HG03571 (cell line): ENCODE results near the gene ASZ1.

Experiments used
- ATAC-seq: cut with Tn5 transposase; IDR thresholded peaks from one replicate; pipeline ENCODE4 v1.9.1; 2021; ENCODE audit not compliant: unreplicated experiment

Gene ASZ1

GRCh38 chr7:117403737-117404136, 23.6 kb downstream of the ASZ1 start:
- no peak for ATAC-seq

DNA sequence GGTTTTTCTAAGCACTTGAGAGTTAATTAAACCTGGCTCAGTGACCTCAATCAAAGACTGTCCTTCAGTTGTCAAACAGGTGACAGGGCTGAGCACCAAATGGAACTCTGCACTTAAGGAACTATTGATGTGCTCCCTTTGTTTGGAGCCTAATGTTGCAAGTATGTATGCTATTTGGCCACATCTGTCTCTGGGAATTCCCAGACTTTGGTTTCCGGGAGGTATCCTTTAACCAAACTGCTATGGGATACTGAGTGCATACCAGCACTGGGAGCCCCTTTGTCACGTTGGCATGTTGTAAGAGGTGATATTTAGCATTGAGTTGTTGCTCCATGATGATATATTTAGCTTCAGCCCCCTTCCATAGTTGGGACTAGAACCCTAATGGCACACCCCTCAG, 25.2 kb downstream of the ASZ1 start:
- ATAC-seq: no peak

DNA sequence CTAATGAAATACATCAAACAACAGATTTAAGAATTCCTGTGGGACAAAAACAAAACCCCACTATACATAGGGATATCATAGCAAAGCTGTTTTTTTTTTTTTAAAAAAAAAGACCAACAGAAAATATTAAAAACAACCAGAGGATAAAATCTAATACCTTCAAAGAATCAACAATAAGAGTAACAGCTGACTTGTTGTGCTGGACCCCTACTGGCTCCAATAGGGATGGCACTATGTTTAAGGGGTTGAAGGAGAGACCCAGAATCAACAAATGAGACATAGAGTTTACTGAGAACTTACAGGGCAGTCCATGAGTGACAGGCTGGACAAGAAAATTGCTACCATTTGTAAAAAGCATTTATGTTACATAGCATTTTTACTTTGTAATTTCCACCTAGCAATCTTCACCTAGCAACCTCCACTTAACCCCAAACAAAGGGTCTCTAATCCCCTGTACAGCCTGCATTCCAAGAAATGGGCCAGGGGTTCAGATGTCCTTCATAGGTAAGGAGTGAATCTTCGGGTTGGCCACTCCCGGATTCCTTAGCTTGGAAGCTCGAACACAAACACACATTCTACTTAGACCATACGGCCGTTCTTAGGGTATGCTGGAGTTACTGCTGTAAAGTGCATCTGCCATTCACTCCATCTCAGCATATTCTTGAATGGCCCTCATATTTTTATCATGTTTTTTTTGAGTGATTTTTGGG, 25.8 kb downstream of the ASZ1 start:
- ATAC-seq: no peak

GRCh38 chr7:117399820-117400422, 27.4 kb downstream of the ASZ1 start:
- ATAC-seq: no peak

GRCh38 chr7:117395743-117396142, 31.6 kb downstream of the ASZ1 start:
- no peak for ATAC-seq

DNA sequence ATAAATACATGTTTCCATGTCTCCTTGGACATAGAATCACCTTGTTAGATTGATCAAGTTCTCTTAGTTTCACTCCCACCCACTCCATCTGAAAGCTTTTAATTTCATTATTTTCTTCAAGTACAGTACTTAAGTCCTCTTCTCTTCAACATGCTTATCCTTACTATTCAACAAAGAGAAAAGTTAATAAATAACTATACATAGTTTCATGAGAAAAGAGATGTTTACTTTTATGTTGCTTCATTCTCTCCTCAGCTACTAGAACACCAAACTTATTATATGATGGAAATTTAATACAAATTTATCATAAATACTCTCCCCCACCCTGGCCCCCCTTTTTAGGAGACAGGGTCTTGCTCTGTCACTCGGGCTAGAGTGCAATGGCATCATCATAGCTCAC, 33.5 kb downstream of the ASZ1 start:
- no peak for ATAC-seq

- ATAC-seq: no peak
These were observed 37.4 kb downstream of the ASZ1 start for GRCh38 chr7:117389871-117390270.

DNA sequence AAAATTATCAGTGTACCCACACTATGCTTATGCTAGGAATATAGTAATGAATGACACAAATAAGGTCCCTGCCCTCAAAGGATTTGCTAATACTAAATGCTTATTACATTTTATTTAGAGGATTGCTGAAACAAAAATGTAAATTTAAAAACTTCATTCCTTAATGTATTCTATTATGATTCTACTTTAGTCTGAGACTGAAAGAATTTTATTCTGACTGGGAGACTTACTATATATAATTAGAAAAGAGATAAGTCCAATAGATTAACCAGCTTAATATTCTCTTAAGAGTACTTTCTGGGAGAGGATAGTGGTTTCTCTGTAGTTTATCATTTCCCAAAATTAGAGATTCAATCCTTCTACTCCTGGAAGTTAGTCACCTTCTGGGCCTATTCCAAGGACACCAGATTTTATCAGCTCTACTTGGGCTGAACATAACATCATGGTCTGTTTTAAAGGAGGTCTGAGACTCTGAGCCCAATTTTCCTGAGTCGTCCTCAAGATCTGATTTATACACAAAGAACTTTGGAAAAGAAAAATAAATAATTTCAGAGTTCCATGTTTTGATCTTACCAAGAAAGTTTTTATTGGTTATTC, 41.1 kb downstream of the ASZ1 start:
- no peak for ATAC-seq

- peak; percentile 49 for ATAC-seq
These were observed 41.8 kb downstream of the ASZ1 start for GRCh38 chr7:117385363-117386109.

GRCh38 chr7:117384688-117385362, 42.5 kb downstream of the ASZ1 start:
- ATAC-seq: no peak

DNA sequence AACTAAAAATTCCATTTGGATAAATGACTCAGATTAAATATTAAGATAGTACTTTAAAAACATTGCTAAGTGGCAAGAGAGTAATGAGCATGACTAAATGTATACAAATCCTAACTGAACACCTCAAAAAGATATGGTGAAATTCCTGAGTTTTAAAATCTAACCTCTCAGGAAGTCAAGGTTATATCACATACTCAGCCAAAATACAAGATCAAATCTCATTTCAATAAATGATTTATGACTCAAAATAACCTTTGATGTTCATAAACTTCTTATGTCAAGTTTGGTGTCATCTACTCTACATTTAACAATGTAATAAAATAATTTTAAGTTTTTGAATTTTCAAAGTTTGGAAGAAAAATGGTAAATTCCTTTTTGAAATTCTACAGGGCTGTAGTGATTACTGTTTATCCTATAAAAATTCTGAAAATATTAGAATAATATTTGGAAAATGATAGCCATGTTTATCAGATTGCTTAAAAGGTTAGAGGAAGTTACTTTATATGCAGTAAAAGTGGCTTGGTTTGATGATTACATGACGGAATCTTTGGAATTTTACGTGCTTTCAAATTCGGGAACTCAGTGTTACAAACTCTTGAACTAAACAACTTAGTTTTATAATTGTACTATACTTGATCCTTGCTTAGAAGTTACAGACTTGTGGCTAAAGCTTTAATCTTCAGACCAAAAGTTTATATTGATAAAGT, 43.7 kb downstream of the ASZ1 start:
- no peak for ATAC-seq

DNA sequence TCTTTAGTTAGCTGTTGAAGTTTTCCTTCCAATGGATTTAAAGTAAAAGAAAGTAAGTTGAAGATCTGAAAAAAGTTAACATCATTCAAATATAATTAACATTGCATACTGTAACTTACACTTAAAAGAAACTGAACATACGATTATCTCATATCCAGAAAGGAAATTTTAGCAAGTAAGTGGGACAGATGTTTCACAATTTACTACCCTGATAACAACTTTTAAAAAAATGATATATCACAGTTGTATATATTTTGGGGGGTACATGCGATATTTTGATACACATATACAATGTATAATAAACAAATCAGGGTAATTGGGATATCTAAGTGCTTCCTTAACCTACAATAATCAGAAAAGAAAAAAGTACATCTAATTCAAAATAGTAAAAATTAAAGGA, 44.2 kb downstream of the ASZ1 start:
- ATAC-seq: no peak

DNA sequence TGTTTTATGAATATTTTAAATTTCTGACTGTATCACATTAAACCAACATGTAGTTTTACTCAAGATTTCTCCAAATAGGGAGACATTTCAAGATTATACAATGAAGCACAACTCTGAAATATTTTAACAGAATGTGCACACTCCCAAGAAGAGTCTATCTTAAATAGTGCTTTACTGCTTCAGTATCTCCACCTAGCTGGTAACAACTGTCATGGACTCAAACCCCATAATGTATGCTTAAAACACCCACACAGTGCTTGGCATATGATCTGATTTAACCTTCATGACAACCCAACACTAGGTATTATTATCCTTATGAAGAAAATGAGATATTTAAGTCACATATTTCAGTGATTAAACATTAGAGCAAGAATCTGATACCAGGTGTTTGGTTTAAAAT, 45.9 kb downstream of the ASZ1 start:
- no peak for ATAC-seq

DNA sequence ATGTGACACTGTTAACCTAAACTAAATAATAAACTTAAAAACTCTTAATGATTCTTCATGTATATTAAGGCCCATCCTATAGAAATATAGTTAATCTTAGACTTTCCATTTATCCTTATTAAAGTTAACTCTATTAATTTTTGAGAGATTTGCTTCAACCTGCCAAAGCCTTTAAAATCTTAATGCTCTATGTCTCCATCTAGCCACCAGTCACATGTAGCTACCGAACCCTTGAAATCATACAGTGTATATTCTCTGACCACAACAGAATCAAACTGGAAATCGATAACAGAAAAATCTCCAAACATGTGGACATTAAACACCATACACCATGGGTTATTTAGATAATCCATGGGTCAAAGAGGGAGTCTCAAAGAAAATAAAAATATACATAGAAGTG, 51.9 kb downstream of the ASZ1 start:
- no peak for ATAC-seq

DNA sequence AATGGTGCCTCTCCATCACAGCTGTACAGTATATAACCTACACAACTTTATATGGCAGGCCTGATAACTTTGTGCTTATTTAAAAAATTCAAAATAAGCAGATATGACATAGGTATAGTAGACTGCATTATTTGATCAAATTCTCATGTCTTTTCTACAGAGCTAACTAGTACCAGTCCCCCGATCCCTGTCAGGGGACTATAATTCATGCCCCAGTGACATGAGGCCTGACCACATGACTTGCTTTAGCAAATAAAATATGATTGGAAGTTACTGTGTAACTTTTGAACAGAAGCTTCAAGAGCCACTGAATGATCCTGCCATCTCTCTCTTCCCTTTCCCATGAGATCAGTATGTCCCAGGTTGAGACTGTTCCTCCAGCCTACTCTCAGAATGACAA, 55.2 kb downstream of the ASZ1 start:
- no peak for ATAC-seq

DNA sequence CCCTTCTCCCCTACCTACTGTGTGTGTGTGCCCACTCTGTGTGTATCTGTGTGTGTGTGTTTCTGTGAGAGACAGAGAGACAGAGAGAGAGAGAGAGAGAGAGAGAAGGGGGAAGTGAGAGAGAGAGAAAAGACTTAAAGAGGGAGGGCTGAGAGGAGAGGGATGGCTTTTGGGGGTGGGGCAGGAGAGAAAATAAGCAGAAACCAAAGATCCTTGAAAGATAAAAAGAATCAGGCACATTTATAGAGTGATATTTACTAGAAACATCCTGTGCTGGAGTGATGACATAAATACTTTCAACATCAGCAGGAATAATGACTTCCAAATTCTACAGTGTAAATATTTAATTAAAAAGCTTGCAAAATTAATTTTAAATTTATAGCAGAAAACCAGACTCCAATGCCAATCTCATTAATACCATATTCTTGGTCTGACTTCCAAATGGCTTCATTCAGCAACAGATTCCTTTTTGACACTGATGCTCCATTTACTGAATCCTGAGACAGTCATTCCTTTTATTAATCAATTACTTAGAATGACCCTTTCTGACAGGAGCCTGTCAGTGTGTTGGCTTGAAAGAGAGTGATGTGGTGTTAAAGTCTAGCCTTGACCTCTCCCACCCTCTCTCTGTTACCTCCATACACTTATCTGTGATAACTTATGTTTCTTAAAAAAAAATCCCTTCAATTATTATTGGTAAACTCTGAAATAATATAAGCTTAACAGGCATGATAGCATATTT, 62.8 kb downstream of the ASZ1 start:
- no peak for ATAC-seq

DNA sequence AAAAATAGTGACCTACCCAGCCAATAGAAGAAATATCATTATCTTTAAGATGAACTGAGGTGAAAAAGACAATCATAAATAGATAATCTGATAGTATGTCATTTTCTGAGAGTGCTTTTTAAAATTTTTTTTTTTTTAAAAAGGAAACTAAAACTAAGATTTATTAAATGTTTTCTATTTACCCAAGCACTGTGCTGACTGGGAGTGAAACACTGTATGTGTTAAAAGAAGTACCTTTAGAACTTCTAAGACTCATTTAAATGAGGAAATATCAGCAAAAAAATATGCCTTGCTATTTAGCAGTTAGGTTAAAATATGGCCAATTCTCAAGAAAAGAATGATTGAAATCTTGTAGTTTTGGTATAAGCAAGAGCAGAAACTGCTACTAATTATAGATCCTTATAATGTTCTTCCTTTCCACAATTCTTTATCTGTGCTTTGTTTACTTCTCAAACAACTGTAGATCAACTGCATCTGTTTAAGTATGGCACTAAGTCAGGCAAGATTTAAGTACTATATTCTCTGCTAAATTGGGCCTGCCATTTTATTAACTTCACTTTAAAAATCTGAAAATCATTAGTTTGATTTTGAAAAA, 64.9 kb downstream of the ASZ1 start:
- no peak for ATAC-seq

DNA sequence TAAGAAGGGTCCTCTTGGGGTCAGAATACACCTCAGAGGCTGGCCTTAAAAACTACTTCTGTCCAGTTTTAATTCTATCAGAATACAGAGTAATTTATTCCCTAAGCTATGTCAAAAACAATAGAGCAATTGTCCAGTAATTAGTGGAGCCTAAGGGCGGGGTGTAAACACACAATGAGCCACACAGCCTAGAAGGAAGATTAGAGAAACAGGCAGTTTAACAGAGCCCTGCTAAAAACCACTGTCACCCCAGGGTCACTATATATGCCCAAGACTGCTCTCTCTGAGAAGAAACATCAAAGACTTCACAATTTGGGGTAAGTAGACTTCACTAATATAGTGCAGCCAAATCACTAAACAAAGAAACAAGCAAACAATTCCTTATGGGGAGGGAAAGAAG, 77.3 kb downstream of the ASZ1 start:
- no peak for ATAC-seq

DNA sequence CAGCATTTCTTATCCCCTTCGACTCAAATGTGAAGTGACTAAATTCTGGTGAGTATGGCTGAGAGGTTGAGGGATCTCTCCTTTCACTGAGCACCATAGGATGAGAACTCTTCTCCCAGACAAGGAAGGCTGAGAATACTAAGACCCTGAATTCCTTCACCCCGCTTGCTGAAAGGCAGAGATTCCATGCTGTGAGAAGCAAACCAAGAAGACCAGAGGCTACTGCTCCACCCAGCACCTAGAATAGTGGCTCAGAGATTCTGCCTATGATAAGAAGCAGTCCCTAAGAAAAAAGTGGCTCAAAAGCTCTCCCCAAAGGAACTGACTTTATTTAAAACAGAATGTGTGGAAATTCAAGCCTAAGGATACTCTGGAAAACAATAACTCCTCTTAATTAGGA, 77.7 kb downstream of the ASZ1 start:
- ATAC-seq: no peak
